Trophoblast cell (in vitro differentiated cells and primary cell): ENCODE data around the gene SLC38A7.
A peak's percentile ranks its signal among the peaks of the same experiment; 100 is the strongest.

ENCODE experiments used
- DNase-seq, 2 donors: peaks; one replicate each; pipeline ENCODE4 v3.0.0-alpha.2; 2016
- H2AFZ ChIP-seq: 2 replicates; pipeline ENCODE4 v1.6.1; 2013; ENCODE audit warnings: low read length, moderate library complexity, mild to moderate bottlenecking; ENCODE audit not compliant: insufficient read depth, poor library complexity
- H2AK5ac ChIP-seq: 2 replicates; pipeline ENCODE4 v1.6.1; 2013; ENCODE audit warnings: mild to moderate bottlenecking, low read length
- H2BK120ac ChIP-seq: 2 replicates; pipeline ENCODE4 v1.6.1; 2013; ENCODE audit warnings: low read length, mild to moderate bottlenecking, moderate library complexity; ENCODE audit not compliant: insufficient read depth, poor library complexity
- H2BK12ac ChIP-seq: 2 replicates; pipeline ENCODE4 v1.6.1; 2013; ENCODE audit warnings: mild to moderate bottlenecking, low read length, moderate library complexity
- H2BK5ac ChIP-seq: 2 replicates; pipeline ENCODE4 v1.6.1; 2013; ENCODE audit warnings: low read length, low read depth, moderate library complexity, mild to moderate bottlenecking; ENCODE audit not compliant: poor library complexity
- H3K14ac ChIP-seq: 2 replicates; pipeline ENCODE4 v1.6.1; 2013; ENCODE audit warnings: mild to moderate bottlenecking, low read length
- H3K18ac ChIP-seq: 2 replicates; pipeline ENCODE4 v1.6.1; 2013; ENCODE audit warnings: mild to moderate bottlenecking, low read length
- H3K23ac ChIP-seq: 2 replicates; pipeline ENCODE4 v1.6.1; 2013; ENCODE audit warnings: low read length
- H3K27ac ChIP-seq: 2 replicates; pipeline ENCODE4 v1.5.1; 2013; ENCODE audit warnings: low read depth, mild to moderate bottlenecking, inconsistent platforms, low read length, moderate library complexity
- H3K27me3 ChIP-seq: 2 replicates; pipeline ENCODE4 v1.6.1; 2013; ENCODE audit warnings: inconsistent platforms, mild to moderate bottlenecking, low read length, moderate library complexity; ENCODE audit not compliant: insufficient read depth
- H3K36me3 ChIP-seq, 2 experiments: 1 replicate in 1 of 2; 2 replicates in 1 of 2; pipeline ENCODE4 v1.6.1; 2013; ENCODE audit warnings: low read length in 2 of 2, mild to moderate bottlenecking in 2 of 2, moderate library complexity in 1 of 2; ENCODE audit not compliant: insufficient read depth in 2 of 2, control insufficient read depth in 1 of 2
- H3K4ac ChIP-seq: 2 replicates; pipeline ENCODE4 v1.6.1; 2013; ENCODE audit warnings: low read depth, mild to moderate bottlenecking, low read length, moderate library complexity
- H3K4me1 ChIP-seq, 2 experiments: 1 replicate in 1 of 2; 2 replicates in 1 of 2; pipeline ENCODE4 v1.6.1; 2013; ENCODE audit warnings: low read length in 2 of 2, mild to moderate bottlenecking in 2 of 2, moderate library complexity in 1 of 2; ENCODE audit not compliant: insufficient read depth in 2 of 2, control insufficient read depth in 1 of 2
- H3K4me2 ChIP-seq: 2 replicates; pipeline ENCODE4 v1.6.1; 2013; ENCODE audit warnings: inconsistent platforms, mild to moderate bottlenecking, low read length, moderate library complexity
- H3K4me3 ChIP-seq: 2 replicates; pipeline ENCODE4 v1.5.1; 2013; ENCODE audit warnings: mild to moderate bottlenecking, low read depth, low read length, inconsistent platforms
- H3K79me1 ChIP-seq: one replicate; pipeline ENCODE4 v1.6.1; 2013; ENCODE audit warnings: low read length
- H3K79me2 ChIP-seq: 2 replicates; pipeline ENCODE4 v1.6.1; 2013; ENCODE audit warnings: low read length, mild to moderate bottlenecking; ENCODE audit not compliant: control insufficient read depth, insufficient read depth, poor library complexity
- H3K9ac ChIP-seq: 2 replicates; pipeline ENCODE4 v1.6.1; 2013; ENCODE audit warnings: mild to moderate bottlenecking, low read length
- H3K9me3 ChIP-seq: 2 replicates; pipeline ENCODE4 v1.6.1; 2013; ENCODE audit warnings: low read depth, mild to moderate bottlenecking, control low read depth, inconsistent platforms, low read length; ENCODE audit not compliant: insufficient read depth
- H4K12ac ChIP-seq: 2 replicates; pipeline ENCODE4 v1.6.1; 2013; ENCODE audit warnings: low read depth, mild to moderate bottlenecking, low read length, moderate library complexity
- H4K8ac ChIP-seq: 2 replicates; pipeline ENCODE4 v1.6.1; 2013; ENCODE audit warnings: low read depth, mild to moderate bottlenecking, low read length, moderate library complexity
- H4K91ac ChIP-seq: one replicate; pipeline ENCODE4 v1.6.1; 2013; ENCODE audit warnings: low read depth, mild to moderate bottlenecking, low read length, moderate library complexity
- WGBS: extraction: QIAGEN DNeasy Blood & Tissue Kit; methylation state at CpG from one replicate; pipeline ENCODE4 v1.1.7; 2013; ENCODE audit warnings: missing lambda C conversion rate; ENCODE audit not compliant: insufficient read length, insufficient coverage; ENCODE audit errors: extremely low coverage; 5-methylcytosine and 5-hydroxymethylcytosine counted together

The SLC38A7 gene

DNA sequence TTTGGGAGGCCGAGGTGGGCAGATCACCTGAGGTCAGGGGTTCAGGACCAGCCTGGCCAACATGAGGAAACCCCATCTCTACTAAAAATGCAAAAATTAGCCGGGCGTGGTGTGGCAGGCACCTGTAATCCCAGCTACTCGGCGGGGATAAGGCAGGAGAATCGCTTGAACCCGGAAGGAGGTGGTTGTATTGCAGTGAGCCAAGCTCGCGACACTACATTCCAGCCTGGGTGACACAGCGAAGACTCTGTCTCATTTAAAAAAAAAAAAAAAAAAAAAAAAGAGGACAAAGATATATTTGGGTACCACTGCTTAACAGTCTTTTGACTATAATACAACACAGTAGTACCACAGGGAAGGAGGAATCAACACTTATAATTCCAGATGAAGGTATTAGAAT lies 64.2 kb downstream of the SLC38A7 start:
- peaks cover 12% of the 10 kb centered on the region for H3K79me2 ChIP-seq
- no peaks in the 10 kb centered on the region for H3K9me3 ChIP-seq
- no peak for DNase-seq
- H3K18ac ChIP-seq = no peak overlapping the region
- no peak overlapping the region for H2BK5ac ChIP-seq
- H3K9ac ChIP-seq = no peak overlapping the region
- H2AFZ ChIP-seq = no peak overlapping the region
- H4K91ac ChIP-seq = no peak overlapping the region
- no peak overlapping the region for H3K4me2 ChIP-seq
- H3K4ac ChIP-seq = peak overlapping the region; percentile 69
- H4K8ac ChIP-seq = no peak overlapping the region
- no peaks in the 10 kb centered on the region for H3K79me1 ChIP-seq
- H2AK5ac ChIP-seq = no peak overlapping the region
- WGBS = no CpG with 5 or more reads among the region's 10 CpGs
- no peak overlapping the region for H3K4me3 ChIP-seq
- H2BK12ac ChIP-seq = no peak overlapping the region
- no peak overlapping the region for H3K14ac ChIP-seq
- H2BK120ac ChIP-seq = no peak overlapping the region
- H4K12ac ChIP-seq = no peak overlapping the region
- no peak overlapping the region for H3K27ac ChIP-seq
- peaks cover 45 to 49% of the 10 kb centered on the region in 2 experiments for H3K36me3 ChIP-seq
- H3K27me3 ChIP-seq = no peaks in the 10 kb centered on the region
- no peaks in the 10 kb centered on the region for H3K4me1 ChIP-seq
- no peak overlapping the region for H3K23ac ChIP-seq

- H4K12ac ChIP-seq = no peak overlapping the region
- no peak overlapping the region for H2BK5ac ChIP-seq
- H2BK12ac ChIP-seq = no peak overlapping the region
- no peak for DNase-seq
- no CpG with 5 or more reads among the region's 3 CpGs for WGBS
- no peak overlapping the region for H3K27ac ChIP-seq
- H3K18ac ChIP-seq = no peak overlapping the region
- no peak overlapping the region for H2AK5ac ChIP-seq
- no peaks in the 10 kb centered on the region for H3K4me1 ChIP-seq
- peaks cover 20 to 31% of the 10 kb centered on the region in 2 experiments for H3K36me3 ChIP-seq
- H3K4me2 ChIP-seq = no peak overlapping the region
- H3K4ac ChIP-seq = no peak overlapping the region
- no peak overlapping the region for H4K8ac ChIP-seq
- no peaks in the 10 kb centered on the region for H3K9me3 ChIP-seq
- H3K79me1 ChIP-seq = no peaks in the 10 kb centered on the region
- H3K9ac ChIP-seq = no peak overlapping the region
- no peak overlapping the region for H3K4me3 ChIP-seq
- H4K91ac ChIP-seq = no peak overlapping the region
- H3K14ac ChIP-seq = no peak overlapping the region
- H2BK120ac ChIP-seq = no peak overlapping the region
- H3K27me3 ChIP-seq = no peaks in the 10 kb centered on the region
- peaks cover 15% of the 10 kb centered on the region for H3K79me2 ChIP-seq
- no peak overlapping the region for H2AFZ ChIP-seq
- H3K23ac ChIP-seq = no peak overlapping the region
These were observed 69.3 kb downstream of the SLC38A7 start for GRCh38 chr16:58615280-58615679.
